Fibroblast of lung (primary cell): ENCODE results near the gene GDA.

Experiments
- CTCF ChIP-seq, 2 donors: IDR thresholded peaks in 1 of 2; conservative IDR thresholded peaks in 1 of 2; 1 replicate in 1 of 2; 2 replicates in 1 of 2; pipeline ENCODE4 v1.5.1; 2011 to 2012; ENCODE audit warnings: low read length in 2 of 2, control low read depth in 1 of 2, inconsistent platforms in 1 of 2, low read depth in 1 of 2, mild to moderate bottlenecking in 1 of 2
- EZH2 ChIP-seq: IDR thresholded peaks from 2 replicates; pipeline ENCODE4 v1.5.1; 2012; ENCODE audit warnings: low read length, control low read depth, mild to moderate bottlenecking; ENCODE audit errors: missing control alignments

DNA sequence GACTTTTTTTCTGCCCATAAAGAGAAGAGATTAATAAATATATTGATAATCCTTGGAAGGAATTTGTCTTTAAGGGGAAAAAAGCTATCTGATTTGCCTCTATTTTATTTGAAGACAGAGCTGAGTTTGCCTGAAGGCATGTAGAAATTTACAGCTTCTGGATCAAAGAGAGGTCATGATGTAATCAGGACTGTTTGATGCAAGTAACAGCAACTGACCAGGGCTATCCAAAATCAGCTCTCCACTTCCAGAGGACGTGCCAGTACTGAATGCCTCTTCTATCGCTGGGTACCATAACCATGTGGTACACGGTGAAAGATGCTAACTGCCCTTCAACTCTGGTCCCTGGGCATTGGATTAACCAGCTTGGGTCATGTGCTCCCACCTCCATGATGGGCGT is 125.2 kb downstream of the GDA start:
- no peak for TF ChIP-seq CTCF (conservative IDR thresholded peaks at IDR 0.05 in 1 of 2, IDR thresholded peaks at IDR 0.05 in 1 of 2; ENCODE audit: low read depth in 1 of 2, low read length in 2 of 2)
- no peak for TF ChIP-seq EZH2
